Mammary epithelial cell (primary cell): Measurements from ENCODE around the gene DPYSL4.

Experiments
- CTCF ChIP-seq, 2 donors: IDR thresholded peaks in 1 of 2; conservative IDR thresholded peaks in 1 of 2; 2 replicates each; pipeline ENCODE4 v1.5.1; 2011 to 2012; ENCODE audit warnings: inconsistent platforms in 2 of 2, low read length in 2 of 2, mild to moderate bottlenecking in 2 of 2, control low read depth in 1 of 2, low read depth in 1 of 2; ENCODE audit not compliant: insufficient read depth in 1 of 2; ENCODE audit errors: extremely low read depth in 1 of 2
- EZH2 ChIP-seq: IDR thresholded peaks from 2 replicates; pipeline ENCODE4 v1.6.1; 2012; ENCODE audit warnings: low read length, inconsistent platforms, borderline replicate concordance

- TF ChIP-seq EZH2 (no peak), CTCF (conservative IDR thresholded peaks at IDR 0.05 in 1 of 2, IDR thresholded peaks at IDR 0.05 in 1 of 2; ENCODE audit: extremely low read depth in 1 of 2, insufficient read depth in 1 of 2, low read depth in 1 of 2, low read length in 2 of 2) (no peak)
Measured at GRCh38 chr10:132249226-132249724, 62.5 kb downstream of the DPYSL4 start.
